GM12878 (cell line): ENCODE measurements around the gene TNIP2. TPM values are rescaled to one million over a fixed set of nuclear protein-coding genes. Genes with fewer than 3 reads are reported as not detected.
A peak's percentile ranks its signal among the peaks of the same experiment; 100 is the strongest.

Source experiments
- ATF2 ChIP-seq: IDR thresholded peaks from 2 replicates; pipeline ENCODE4 v1.6.1; 2012; ENCODE audit warnings: low read length, inconsistent platforms
- ATF7 ChIP-seq: fragments of 450-650 bp; IDR thresholded peaks from 2 replicates; pipeline ENCODE4 v1.6.1; 2016; ENCODE audit warnings: low read depth, mild to moderate bottlenecking
- BCL3 ChIP-seq: IDR thresholded peaks from 2 replicates; pipeline ENCODE4 v1.6.1; 2011; ENCODE audit warnings: borderline replicate concordance, low read depth, mild to moderate bottlenecking, moderate library complexity, low read length; ENCODE audit not compliant: insufficient read depth, poor library complexity, severe bottlenecking
- BHLHE40 ChIP-seq, 2 experiments: fragments of 450-650 bp in 1 of 2; IDR thresholded peaks; 2 replicates each; pipeline ENCODE4 v1.6.1; 2011 to 2017; ENCODE audit warnings: low read depth in 2 of 2, borderline replicate concordance in 1 of 2, improper control_type of control experiment in 1 of 2, low read length in 1 of 2, mild to moderate bottlenecking in 1 of 2
- CTCF ChIP-seq, 3 experiments: IDR thresholded peaks in 2 of 3; conservative IDR thresholded peaks in 1 of 3; 2 replicates each; pipeline ENCODE4 v1.5.1; 2011; ENCODE audit warnings: low read depth in 3 of 3, low read length in 3 of 3, mild to moderate bottlenecking in 3 of 3, control low read depth in 2 of 3, moderate library complexity in 2 of 3, inconsistent platforms in 1 of 3, mixed read lengths in 1 of 3; ENCODE audit not compliant: control insufficient read depth in 2 of 3, insufficient read depth in 1 of 3; ENCODE audit errors: extremely low read depth in 1 of 3
- CUX1 ChIP-seq: IDR thresholded peaks from 2 replicates; pipeline ENCODE4 v1.6.1; 2012; ENCODE audit warnings: improper control_type of control experiment, low read depth, low read length; ENCODE audit not compliant: insufficient replicate concordance
- FOS ChIP-seq: IDR thresholded peaks from 3 replicates; pipeline ENCODE4 v1.6.1; 2011; ENCODE audit warnings: borderline replicate concordance; ENCODE audit not compliant: insufficient read length; ENCODE audit errors: extremely low read depth
- HSF1 ChIP-seq: fragments of 150-350 bp; IDR thresholded peaks from 2 replicates; pipeline ENCODE4 v1.6.1; 2014; ENCODE audit warnings: mild to moderate bottlenecking, low read depth, low read length
- IKZF2 ChIP-seq, 2 experiments: fragments of 450-650 bp; IDR thresholded peaks; 2 replicates each; pipeline ENCODE4 v1.6.1; 2017; ENCODE audit warnings: mild to moderate bottlenecking in 2 of 2, moderate library complexity in 2 of 2
- JUNB ChIP-seq: IDR thresholded peaks from 2 replicates; pipeline ENCODE4 v1.6.1; 2016; ENCODE audit warnings: antibody characterized with exemption, mild to moderate bottlenecking
- NFXL1 ChIP-seq: fragments of 450-650 bp; IDR thresholded peaks from 2 replicates; pipeline ENCODE4 v1.6.1; 2017; ENCODE audit warnings: antibody characterized with exemption, mild to moderate bottlenecking, borderline replicate concordance
- PML ChIP-seq: IDR thresholded peaks from 2 replicates; pipeline ENCODE4 v1.6.1; 2012; ENCODE audit warnings: low read length, inconsistent platforms
- RB1 ChIP-seq: fragments of 450-650 bp; formaldehyde crosslinking; IDR thresholded peaks from 2 replicates; pipeline ENCODE4 v1.6.1; 2017; ENCODE audit warnings: mild to moderate bottlenecking, borderline replicate concordance
- RUNX3 ChIP-seq: IDR thresholded peaks from 2 replicates; pipeline ENCODE4 v1.6.1; 2012; ENCODE audit warnings: low read length, inconsistent platforms
- USF2 ChIP-seq: IDR thresholded peaks from 2 replicates; pipeline ENCODE4 v1.6.1; 2011; ENCODE audit warnings: low read depth, low read length, improper control_type of control experiment, borderline replicate concordance
- polyA plus RNA-seq, 11 experiments: library from polyadenylated mRNA; depleted of rRNA in 4 of 11; unstranded in 6 of 11; stranded (reverse) in 5 of 11; fragments of >200 nt; fragmentation: Nextera tagmentation in 4 of 11; fragmentation: Illumina TruSeq in 1 of 11; extraction: Ambion mirVana in 4 of 11; extraction: Trizol in 1 of 11; gene quantifications; 1 replicate in 1 of 11; 2 replicates in 10 of 11; pipeline versions ENCODE4 v1.2.1 to v1.2.3, GENCODE V29; 2011 to 2016; ENCODE audit warnings: inconsistent platforms in 2 of 11, missing spikeins in 2 of 11, low read depth in 1 of 11
- total RNA-seq, 4 experiments: library from RNA; depleted of rRNA in 3 of 4; stranded (reverse); fragments of >200 nt in 3 of 4; fragmentation: Illumina TruSeq in 1 of 4; extraction: Trizol in 1 of 4; gene quantifications; 2 replicates each; pipeline versions ENCODE4 v1.2.1 to v1.2.3, GENCODE V29; 2013 to 2021

TNIP2 gene
- total and polyA plus RNA-seq, 10 of the 15 experiments (the other 5 are each of a cell fraction or from before 2014, with no cell fraction given), result 1.4 to 64.9 (median 45.5) TPM

- TF ChIP-seq CUX1 (no peak), JUNB (peak; percentile 99), ATF2 (peak; percentile 99), IKZF2 (IDR thresholded peaks at IDR 0.05) (peak; percentile 98 to 99), BCL3 (peak; percentile 96), HSF1 (no peak), RB1 (no peak), NFXL1 (no peak), FOS (no peak), RUNX3 (peak; percentile 90), CTCF (IDR thresholded peaks at IDR 0.05 in 2 of 3, conservative IDR thresholded peaks at IDR 0.05 in 1 of 3; ENCODE audit: control insufficient read depth in 2 of 3, extremely low read depth in 1 of 3, insufficient read depth in 1 of 3, low read depth in 3 of 3, low read length in 3 of 3) (no peak), USF2 (no peak), ATF7 (peak; percentile 99), BHLHE40 (IDR thresholded peaks at IDR 0.05; ENCODE audit: borderline replicate concordance in 1 of 2, low read depth in 2 of 2, low read length in 1 of 2) (peak; percentile 75 to 92), PML (peak; percentile 93)
Measured at GRCh38 chr4:2745981-2746806, 9.9 kb downstream of the TNIP2 start (continued).
